Measurements from ENCODE around the gene PTPRE. TPM values are rescaled to one million over a fixed set of nuclear protein-coding genes. Genes with fewer than 3 reads are reported as not detected.

PTPRE gene
- total and polyA plus RNA-seq, 2 of the 4 experiments (the other 2 are of a cell fraction), result 0.34 to 0.54 TPM

- Histone ChIP-seq H2BK20ac (ENCODE audit: low read depth, low read length) (no peak overlapping the region), H2BK120ac (ENCODE audit: low read depth, low read length) (no peak overlapping the region), H3K4me3 (ENCODE audit: insufficient read depth, low read depth, low read length) (no peak overlapping the region), H3K23ac (ENCODE audit: low read depth, low read length) (no peak overlapping the region), H3K9me3 (ENCODE audit: control insufficient read depth, insufficient read depth, low read length) (no peaks in the 10 kb centered on the region), H3K14ac (replicated peaks; ENCODE audit: low read depth, low read length) (no peak overlapping the region), H3K79me1 (ENCODE audit: low read depth in 1 of 2, low read length in 2 of 2) (peaks cover 16 to 23% of the 10 kb centered on the region in 2 experiments), H4K5ac (ENCODE audit: low read depth, low read length) (no peak overlapping the region), H4K20me1 (ENCODE audit: insufficient read depth, low read length) (no peaks in the 10 kb centered on the region), H2BK15ac (ENCODE audit: low read depth, low read length) (no peak overlapping the region), H3K4ac (ENCODE audit: low read depth, low read length) (no peak overlapping the region), H2BK5ac (ENCODE audit: low read depth, low read length, poor library complexity, severe bottlenecking) (no peak overlapping the region), H2AK9ac (replicated peaks; ENCODE audit: low read depth, low read length, poor library complexity) (no peak overlapping the region), H3K9me1 (ENCODE audit: insufficient read depth, low read length) (no peaks in the 10 kb centered on the region), H4K91ac (ENCODE audit: insufficient read depth, low read depth, low read length) (no peak overlapping the region), H3K4me2 (ENCODE audit: low read depth, low read length) (no peak overlapping the region), H2AK5ac (ENCODE audit: low read depth, low read length) (no peak overlapping the region), H3K9ac (ENCODE audit: low read depth, low read length) (no peak overlapping the region), H3K4me1 (ENCODE audit: control insufficient read depth, insufficient read depth, low read length) (no peaks in the 10 kb centered on the region), H2AFZ (replicated peaks; ENCODE audit: low read length, poor library complexity) (no peak overlapping the region), H3K56ac (ENCODE audit: extremely low read depth, insufficient read depth, low read length) (no peak overlapping the region), H4K8ac (ENCODE audit: low read depth in 2 of 2, low read length in 2 of 2) (no peak overlapping the region), H3K18ac (ENCODE audit: low read depth, low read length) (no peak overlapping the region), H3K36me3 (ENCODE audit: control insufficient read depth, insufficient read depth, low read length) (peaks cover 52% of the 10 kb centered on the region), H3K27ac (ENCODE audit: insufficient read depth, low read length) (no peak overlapping the region), H3K27me3 (ENCODE audit: control insufficient read depth, insufficient read depth, low read length) (no peaks in the 10 kb centered on the region)
- DNase-seq, result no peak
- dilution Hi-C loops (cut with HindIII; ENCODE audit: low sequenced_read_pairs, unreplicated experiment), result no loop called here
- POLR2A ChIA-PET (ENCODE audit: unreplicated experiment), result no interaction called here
- TF ChIP-seq, protein P1, sequence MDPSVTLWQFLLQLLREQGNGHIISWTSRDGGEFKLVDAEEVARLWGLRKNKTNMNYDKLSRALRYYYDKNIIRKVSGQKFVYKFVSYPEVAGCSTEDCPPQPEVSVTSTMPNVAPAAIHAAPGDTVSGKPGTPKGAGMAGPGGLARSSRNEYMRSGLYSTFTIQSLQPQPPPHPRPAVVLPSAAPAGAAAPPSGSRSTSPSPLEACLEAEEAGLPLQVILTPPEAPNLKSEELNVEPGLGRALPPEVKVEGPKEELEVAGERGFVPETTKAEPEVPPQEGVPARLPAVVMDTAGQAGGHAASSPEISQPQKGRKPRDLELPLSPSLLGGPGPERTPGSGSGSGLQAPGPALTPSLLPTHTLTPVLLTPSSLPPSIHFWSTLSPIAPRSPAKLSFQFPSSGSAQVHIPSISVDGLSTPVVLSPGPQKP (IDR thresholded peaks at IDR 0.05; ENCODE audit: borderline replicate concordance, low read depth, low read length), result no peak
- TF ChIP-seq BHLHE40 (IDR thresholded peaks at IDR 0.05; ENCODE audit: low read depth, low read length) (no peak), POLR2A (IDR thresholded peaks at IDR 0.05; ENCODE audit: low read depth, low read length) (no peak), MAFK (IDR thresholded peaks at IDR 0.05; ENCODE audit: low read depth, low read length) (no peak), CHD1 (IDR thresholded peaks at IDR 0.05; ENCODE audit: low read depth, low read length) (no peak), SMC3 (IDR thresholded peaks at IDR 0.05; ENCODE audit: low read depth, low read length) (no peak), RFX5 (IDR thresholded peaks at IDR 0.05; ENCODE audit: low read depth, low read length) (no peak), FOS (IDR thresholded peaks at IDR 0.05; ENCODE audit: low read depth, low read length) (no peak), RCOR1 (IDR thresholded peaks at IDR 0.05; ENCODE audit: insufficient replicate concordance, low read length) (no peak), NFE2L2 (IDR thresholded peaks at IDR 0.05; ENCODE audit: low read depth, low read length) (no peak), MAZ (IDR thresholded peaks at IDR 0.05; ENCODE audit: borderline replicate concordance, low read depth, low read length) (no peak), RAD21 (IDR thresholded peaks at IDR 0.05; ENCODE audit: low read length) (no peak), CEBPB (IDR thresholded peaks at IDR 0.05; ENCODE audit: low read depth, low read length) (no peak), MXI1 (IDR thresholded peaks at IDR 0.05; ENCODE audit: borderline replicate concordance, low read depth, low read length) (no peak)
- TF ChIP-seq, protein P2, sequence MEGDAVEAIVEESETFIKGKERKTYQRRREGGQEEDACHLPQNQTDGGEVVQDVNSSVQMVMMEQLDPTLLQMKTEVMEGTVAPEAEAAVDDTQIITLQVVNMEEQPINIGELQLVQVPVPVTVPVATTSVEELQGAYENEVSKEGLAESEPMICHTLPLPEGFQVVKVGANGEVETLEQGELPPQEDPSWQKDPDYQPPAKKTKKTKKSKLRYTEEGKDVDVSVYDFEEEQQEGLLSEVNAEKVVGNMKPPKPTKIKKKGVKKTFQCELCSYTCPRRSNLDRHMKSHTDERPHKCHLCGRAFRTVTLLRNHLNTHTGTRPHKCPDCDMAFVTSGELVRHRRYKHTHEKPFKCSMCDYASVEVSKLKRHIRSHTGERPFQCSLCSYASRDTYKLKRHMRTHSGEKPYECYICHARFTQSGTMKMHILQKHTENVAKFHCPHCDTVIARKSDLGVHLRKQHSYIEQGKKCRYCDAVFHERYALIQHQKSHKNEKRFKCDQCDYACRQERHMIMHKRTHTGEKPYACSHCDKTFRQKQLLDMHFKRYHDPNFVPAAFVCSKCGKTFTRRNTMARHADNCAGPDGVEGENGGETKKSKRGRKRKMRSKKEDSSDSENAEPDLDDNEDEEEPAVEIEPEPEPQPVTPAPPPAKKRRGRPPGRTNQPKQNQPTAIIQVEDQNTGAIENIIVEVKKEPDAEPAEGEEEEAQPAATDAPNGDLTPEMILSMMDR (conservative IDR thresholded peaks at IDR 0.05; ENCODE audit: low read depth, low read length), result no peak
- TF ChIP-seq, protein P3, sequence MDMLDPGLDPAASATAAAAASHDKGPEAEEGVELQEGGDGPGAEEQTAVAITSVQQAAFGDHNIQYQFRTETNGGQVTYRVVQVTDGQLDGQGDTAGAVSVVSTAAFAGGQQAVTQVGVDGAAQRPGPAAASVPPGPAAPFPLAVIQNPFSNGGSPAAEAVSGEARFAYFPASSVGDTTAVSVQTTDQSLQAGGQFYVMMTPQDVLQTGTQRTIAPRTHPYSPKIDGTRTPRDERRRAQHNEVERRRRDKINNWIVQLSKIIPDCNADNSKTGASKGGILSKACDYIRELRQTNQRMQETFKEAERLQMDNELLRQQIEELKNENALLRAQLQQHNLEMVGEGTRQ (IDR thresholded peaks at IDR 0.05; ENCODE audit: low read depth, low read length), result no peak
- no TSS peak for BruUV-seq (replicated peaks)
- CTCF ChIA-PET, result interaction anchor here (0.6 kb wide), 1 partner anchor 49 kb away, joined by 3 read pairs; no protein-coding TSS in a partner anchor
- no peak for ATAC-seq (ENCODE audit: low read depth)
- WGBS, 2 experiments (ENCODE audit: extremely low coverage in 2 of 2, insufficient read length in 1 of 2), result 100% methylated on average over 1 of the region's 8 CpGs; no CpG with 5 or more reads in 1 of the 2 experiments
- intact Hi-C loops (cut with micrococcal nuclease), result no loop called here
- in situ Hi-C loops (cut with MboI; ENCODE audit: low sequenced_read_pairs), result no loop called here
Measured at GRCh38 chr10:128103229-128103714, 196.4 kb downstream of the PTPRE start.
